OCI-LY7 (cell line): ENCODE data around the gene TAF1D.

Experiments used
- CTCF ChIP-seq: fragments of 200-600 bp; sonication (generic); conservative IDR thresholded peaks from 2 replicates; pipeline ENCODE4 v1.5.1; 2014; ENCODE audit warnings: mild to moderate bottlenecking, antibody characterized with exemption, low read length, moderate library complexity, mixed read lengths
- EZH2phosphoT487 ChIP-seq: fragments of 200-600 bp; sonication (generic); IDR thresholded peaks from 2 replicates; pipeline ENCODE4 v1.6.1; 2018; ENCODE audit warnings: low read depth, borderline replicate concordance, mild to moderate bottlenecking, mixed run types, antibody characterized with exemption, low read length, moderate library complexity, mixed read lengths

DNA sequence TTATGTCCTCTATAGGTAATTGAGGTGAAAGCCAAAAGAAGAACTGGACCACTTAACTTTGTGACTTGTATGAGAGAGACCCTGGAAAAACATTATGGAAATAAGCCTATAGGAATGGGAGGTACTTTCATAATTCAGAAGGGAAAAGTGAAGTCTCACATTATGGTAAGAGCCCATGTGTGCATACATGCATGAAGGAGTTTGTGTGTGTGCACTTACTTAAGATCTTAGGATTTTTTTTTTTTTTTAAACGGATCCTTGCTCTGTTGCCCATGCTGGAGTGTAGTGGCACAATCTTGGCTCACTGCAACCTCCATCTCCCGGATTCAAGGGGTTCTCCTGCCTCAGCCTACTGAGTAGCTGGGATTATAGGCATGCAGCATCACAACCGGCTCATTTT is 16.0 kb upstream of the TAF1D start:
- TF ChIP-seq CTCF (no peak), EZH2phosphoT487 (no peak)
